HG03039 (cell line): Measurements from ENCODE around the gene CYP2W1.

ENCODE experiments used
- ATAC-seq: cut with Tn5 transposase; IDR thresholded peaks from one replicate; pipeline ENCODE4 v1.9.1; 2021; ENCODE audit warnings: mild to moderate bottlenecking, moderate library complexity; ENCODE audit not compliant: unreplicated experiment

CYP2W1 gene

GRCh38 chr7:963236-964078 lies 19.5 kb upstream of the CYP2W1 start:
- no peak for ATAC-seq

GRCh38 chr7:964401-965231 lies 18.4 kb upstream of the CYP2W1 start:
- no peak for ATAC-seq

- ATAC-seq = no peak
Observed at GRCh38 chr7:966291-967069, 16.5 kb upstream of the CYP2W1 start.

GRCh38 chr7:967361-968082 lies 15.5 kb upstream of the CYP2W1 start:
- ATAC-seq = no peak

- ATAC-seq = no peak
Observed at GRCh38 chr7:968205-969105, 14.5 kb upstream of the CYP2W1 start.

GRCh38 chr7:969403-969802 lies 13.6 kb upstream of the CYP2W1 start:
- no peak for ATAC-seq

GRCh38 chr7:970744-971143 lies 12.2 kb upstream of the CYP2W1 start:
- ATAC-seq = no peak

GRCh38 chr7:972110-972509 lies 10.9 kb upstream of the CYP2W1 start:
- no peak for ATAC-seq

GRCh38 chr7:972676-973309 lies 10.2 kb upstream of the CYP2W1 start:
- no peak for ATAC-seq

GRCh38 chr7:973312-973711 lies 9.7 kb upstream of the CYP2W1 start:
- no peak for ATAC-seq

- no peak for ATAC-seq
Observed at GRCh38 chr7:974172-974571, 8.8 kb upstream of the CYP2W1 start.

- ATAC-seq = peak; percentile 65
Observed at GRCh38 chr7:974820-975681, 7.9 kb upstream of the CYP2W1 start, which contains the start of gene COX19. TSS of gene COX19 (minus strand) at chr7:975549. CDS start at chr7:975509, 40 bp downstream.

GRCh38 chr7:975702-976473 lies 7.1 kb upstream of the CYP2W1 start:
- no peak for ATAC-seq

- no peak for ATAC-seq
Observed at GRCh38 chr7:976901-977325, 6.1 kb upstream of the CYP2W1 start.

- ATAC-seq = no peak
Observed at GRCh38 chr7:977326-978048, 5.5 kb upstream of the CYP2W1 start.

- ATAC-seq = no peak
Observed at GRCh38 chr7:978049-978346, 5.0 kb upstream of the CYP2W1 start.
